Liver (tissue), 9 donors: ENCODE measurements around the gene SWT1. TPM values are rescaled to one million over a fixed set of nuclear protein-coding genes. Genes with fewer than 3 reads are reported as not detected.

Experiments
- DNase-seq: peaks from one replicate; pipeline ENCODE4 v3.0.0-alpha.2; 2017; ENCODE audit warnings: low spot score
- H3K27ac ChIP-seq, 2 donors: one replicate each; pipeline ENCODE4 v1.7.0; 2013; ENCODE audit warnings: inconsistent platforms in 2 of 2, low read length in 2 of 2, control low read depth in 1 of 2, low read depth in 1 of 2, mild to moderate bottlenecking in 1 of 2
- H3K27me3 ChIP-seq, 4 donors: one replicate each; pipeline versions ENCODE4 v1.6.1 to v1.7.0; 2013; ENCODE audit warnings: low read length in 3 of 4, inconsistent platforms in 1 of 4, mild to moderate bottlenecking in 1 of 4, moderate library complexity in 1 of 4; ENCODE audit not compliant: control insufficient read depth in 4 of 4, insufficient read depth in 4 of 4
- H3K36me3 ChIP-seq, 4 donors: one replicate each; pipeline versions ENCODE4 v1.6.1 to v1.7.0; 2013; ENCODE audit warnings: low read length in 3 of 4, mild to moderate bottlenecking in 3 of 4, low read depth in 1 of 4, moderate library complexity in 1 of 4; ENCODE audit not compliant: control insufficient read depth in 4 of 4, insufficient read depth in 3 of 4
- H3K4me1 ChIP-seq, 4 donors: one replicate each; pipeline versions ENCODE4 v1.6.1 to v1.7.0; 2013; ENCODE audit warnings: low read length in 3 of 4, mild to moderate bottlenecking in 3 of 4, moderate library complexity in 1 of 4; ENCODE audit not compliant: control insufficient read depth in 4 of 4, insufficient read depth in 4 of 4
- H3K4me3 ChIP-seq, 3 donors: one replicate each; pipeline versions ENCODE4 v1.6.1 to v1.7.0; 2013; ENCODE audit warnings: low read length in 3 of 3, control low read depth in 1 of 3, low read depth in 1 of 3, mild to moderate bottlenecking in 1 of 3
- H3K9ac ChIP-seq, 2 donors: one replicate each; pipeline ENCODE4 v1.7.0; 2013; ENCODE audit warnings: low read length in 2 of 2, mild to moderate bottlenecking in 2 of 2, moderate library complexity in 2 of 2, control low read depth in 1 of 2, low read depth in 1 of 2
- H3K9me3 ChIP-seq, 4 donors: one replicate each; pipeline versions ENCODE4 v1.6.1 to v1.7.0; 2013; ENCODE audit warnings: low read length in 3 of 4; ENCODE audit not compliant: control insufficient read depth in 4 of 4
- ATF3 ChIP-seq: IDR thresholded peaks from 2 replicates; pipeline ENCODE4 v1.6.1; 2016; ENCODE audit warnings: antibody characterized with exemption
- EGR1 ChIP-seq, 2 donors: IDR thresholded peaks; 2 replicates each; pipeline ENCODE4 v1.6.1; 2016 to 2018; ENCODE audit warnings: antibody characterized with exemption in 2 of 2, low read depth in 2 of 2
- FOXA1 ChIP-seq: IDR thresholded peaks from 2 replicates; pipeline ENCODE4 v1.6.1; 2016; ENCODE audit warnings: antibody characterized with exemption
- FOXA2 ChIP-seq: IDR thresholded peaks from 2 replicates; pipeline ENCODE4 v1.6.1; 2016; ENCODE audit warnings: antibody characterized with exemption
- GABPA ChIP-seq, 2 donors: IDR thresholded peaks in 1 of 2; conservative IDR thresholded peaks in 1 of 2; 2 replicates each; pipeline ENCODE4 v1.6.1; 2016; ENCODE audit warnings: antibody characterized with exemption in 2 of 2, mild to moderate bottlenecking in 1 of 2, moderate library complexity in 1 of 2
- HNF4A ChIP-seq, 2 donors: conservative IDR thresholded peaks; 2 replicates each; pipeline ENCODE4 v1.6.1; 2016; ENCODE audit warnings: antibody characterized with exemption in 2 of 2, mild to moderate bottlenecking in 2 of 2
- JUND ChIP-seq, 2 donors: IDR thresholded peaks; 2 replicates each; pipeline ENCODE4 v1.6.1; 2016; ENCODE audit warnings: antibody characterized with exemption in 2 of 2
- MAX ChIP-seq: IDR thresholded peaks from 2 replicates; pipeline ENCODE4 v1.6.1; 2016; ENCODE audit warnings: antibody characterized with exemption
- NR2F2 ChIP-seq: IDR thresholded peaks from 2 replicates; pipeline ENCODE4 v1.6.1; 2016; ENCODE audit warnings: antibody characterized with exemption
- RAD21 ChIP-seq, 2 donors: IDR thresholded peaks; 2 replicates each; pipeline ENCODE4 v1.6.1; 2016; ENCODE audit warnings: antibody characterized with exemption in 2 of 2, mild to moderate bottlenecking in 2 of 2
- REST ChIP-seq: IDR thresholded peaks from 2 replicates; pipeline ENCODE4 v1.6.1; 2016; ENCODE audit warnings: antibody characterized with exemption, mild to moderate bottlenecking
- RXRA ChIP-seq, 2 donors: IDR thresholded peaks; 2 replicates each; pipeline ENCODE4 v1.6.1; 2017 to 2018; ENCODE audit warnings: antibody characterized with exemption in 2 of 2, mild to moderate bottlenecking in 1 of 2
- SP1 ChIP-seq: IDR thresholded peaks from 2 replicates; pipeline ENCODE4 v1.6.1; 2018; ENCODE audit warnings: antibody characterized with exemption, mild to moderate bottlenecking
- TAF1 ChIP-seq: conservative IDR thresholded peaks from 2 replicates; pipeline ENCODE4 v1.6.1; 2016; ENCODE audit warnings: antibody characterized with exemption, mild to moderate bottlenecking
- YY1 ChIP-seq: IDR thresholded peaks from 2 replicates; pipeline ENCODE4 v1.6.1; 2016; ENCODE audit warnings: antibody characterized with exemption, mild to moderate bottlenecking
- WGBS: extraction: QIAGEN DNeasy Blood & Tissue Kit; methylation state at CpG from one replicate; pipeline ENCODE4 v1.1.7; 2013; 5-methylcytosine and 5-hydroxymethylcytosine counted together
- polyA plus RNA-seq, 2 donors: library from polyadenylated mRNA; stranded (reverse) in 1 of 2; unstranded in 1 of 2; fragments of 200-250 nt in 1 of 2; fragments of >200 nt in 1 of 2; fragmentation: Nextera tagmentation in 1 of 2; extraction: Ambion mirVana in 1 of 2; gene quantifications; one replicate each; pipeline versions ENCODE4 v1.2.1 to v1.2.3, GENCODE V29; 2013 to 2015
- total RNA-seq, 2 donors: library from RNA; depleted of rRNA; stranded (reverse); fragments of >200 nt; gene quantifications; one replicate each; pipeline ENCODE4 v1.2.3, GENCODE V29; 2014
- TF ChIP-seq, protein P1 (sequence below): IDR thresholded peaks from 2 replicates; pipeline ENCODE4 v1.6.1; 2016; ENCODE audit warnings: antibody characterized with exemption
- TF ChIP-seq, protein P2 (sequence below): fragments of 150-350 bp; IDR thresholded peaks from 2 replicates; pipeline ENCODE4 v1.5.1; 2017; ENCODE audit warnings: improper control_type of control experiment, low read depth, low read length; ENCODE audit not compliant: missing input control
- donor health status: healthy.
- donor health status: healthy.
- donor health status: healthy.
- donor health status: healthy.
- donor health status: healthy.

Gene SWT1
- total and polyA plus RNA-seq, 4 donors = 0.99 to 7.8 (median 2.9) TPM

GRCh38 chr1:185258676-185259075 lies 101.7 kb downstream of the SWT1 start:
- no peak overlapping the region for H3K4me3 ChIP-seq
- H3K36me3 ChIP-seq = no peaks in the 10 kb centered on the region
- no peaks in the 10 kb centered on the region for H3K9me3 ChIP-seq
- 96% methylated on average over 1 of the region's 1 CpG for WGBS
- no peak for TF ChIP-seq YY1
- no peak for TF ChIP-seq HNF4A (conservative IDR thresholded peaks at IDR 0.05)
- TF ChIP-seq ATF3 = no peak
- TF ChIP-seq GABPA (IDR thresholded peaks at IDR 0.05 in 1 of 2, conservative IDR thresholded peaks at IDR 0.05 in 1 of 2) = no peak
- TF ChIP-seq REST = no peak
- no peak for TF ChIP-seq NR2F2
- no peak for TF ChIP-seq MAX
- TF ChIP-seq FOXA2 = no peak
- no peak for TF ChIP-seq SP1
- TF ChIP-seq, protein P1, sequence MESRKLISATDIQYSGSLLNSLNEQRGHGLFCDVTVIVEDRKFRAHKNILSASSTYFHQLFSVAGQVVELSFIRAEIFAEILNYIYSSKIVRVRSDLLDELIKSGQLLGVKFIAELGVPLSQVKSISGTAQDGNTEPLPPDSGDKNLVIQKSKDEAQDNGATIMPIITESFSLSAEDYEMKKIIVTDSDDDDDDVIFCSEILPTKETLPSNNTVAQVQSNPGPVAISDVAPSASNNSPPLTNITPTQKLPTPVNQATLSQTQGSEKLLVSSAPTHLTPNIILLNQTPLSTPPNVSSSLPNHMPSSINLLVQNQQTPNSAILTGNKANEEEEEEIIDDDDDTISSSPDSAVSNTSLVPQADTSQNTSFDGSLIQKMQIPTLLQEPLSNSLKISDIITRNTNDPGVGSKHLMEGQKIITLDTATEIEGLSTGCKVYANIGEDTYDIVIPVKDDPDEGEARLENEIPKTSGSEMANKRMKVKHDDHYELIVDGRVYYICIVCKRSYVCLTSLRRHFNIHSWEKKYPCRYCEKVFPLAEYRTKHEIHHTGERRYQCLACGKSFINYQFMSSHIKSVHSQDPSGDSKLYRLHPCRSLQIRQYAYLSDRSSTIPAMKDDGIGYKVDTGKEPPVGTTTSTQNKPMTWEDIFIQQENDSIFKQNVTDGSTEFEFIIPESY = no peak
- TF ChIP-seq TAF1 = no peak
- TF ChIP-seq EGR1 (IDR thresholded peaks at IDR 0.05; ENCODE audit: low read depth in 2 of 2) = no peak
- no peak for TF ChIP-seq JUND (IDR thresholded peaks at IDR 0.05)
- TF ChIP-seq RXRA (IDR thresholded peaks at IDR 0.05) = no peak
- no peak for DNase-seq
- no peak overlapping the region for H3K9ac ChIP-seq
- no peaks in the 10 kb centered on the region for H3K4me1 ChIP-seq
- no peak overlapping the region for H3K27ac ChIP-seq
- H3K27me3 ChIP-seq = no peaks in the 10 kb centered on the region

DNA sequence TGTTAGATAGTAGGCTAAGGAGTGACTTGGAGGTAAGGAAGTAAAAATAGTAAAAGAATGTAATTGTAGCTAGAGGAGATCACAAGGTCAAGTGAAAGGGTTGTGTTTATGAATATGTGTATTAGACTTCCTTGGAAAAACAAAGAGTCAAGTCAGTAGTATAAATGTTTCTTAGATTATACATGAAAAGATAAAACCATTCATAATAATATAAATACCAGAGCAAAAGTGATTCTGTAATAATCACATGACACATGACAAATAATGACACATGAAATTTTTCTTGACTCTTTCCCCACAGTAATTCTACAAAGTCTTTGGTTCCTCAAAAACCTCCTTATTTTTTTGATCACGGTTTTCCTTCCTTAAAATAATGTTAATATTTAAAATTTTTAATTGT lies 103.6 kb downstream of the SWT1 start:
- no peak overlapping the region for H3K4me3 ChIP-seq
- no peaks in the 10 kb centered on the region for H3K4me1 ChIP-seq
- H3K9ac ChIP-seq = no peak overlapping the region
- H3K27ac ChIP-seq = no peak overlapping the region
- 83% methylated on average over 1 of the region's 1 CpG for WGBS
- no peak for DNase-seq
- no peaks in the 10 kb centered on the region for H3K9me3 ChIP-seq
- H3K27me3 ChIP-seq = no peaks in the 10 kb centered on the region
- no peaks in the 10 kb centered on the region for H3K36me3 ChIP-seq
- TF ChIP-seq FOXA1 = no peak
- no peak for TF ChIP-seq MAX
- TF ChIP-seq ATF3 = no peak
- no peak for TF ChIP-seq YY1
- no peak for TF ChIP-seq GABPA (IDR thresholded peaks at IDR 0.05 in 1 of 2, conservative IDR thresholded peaks at IDR 0.05 in 1 of 2)
- TF ChIP-seq, protein P2, sequence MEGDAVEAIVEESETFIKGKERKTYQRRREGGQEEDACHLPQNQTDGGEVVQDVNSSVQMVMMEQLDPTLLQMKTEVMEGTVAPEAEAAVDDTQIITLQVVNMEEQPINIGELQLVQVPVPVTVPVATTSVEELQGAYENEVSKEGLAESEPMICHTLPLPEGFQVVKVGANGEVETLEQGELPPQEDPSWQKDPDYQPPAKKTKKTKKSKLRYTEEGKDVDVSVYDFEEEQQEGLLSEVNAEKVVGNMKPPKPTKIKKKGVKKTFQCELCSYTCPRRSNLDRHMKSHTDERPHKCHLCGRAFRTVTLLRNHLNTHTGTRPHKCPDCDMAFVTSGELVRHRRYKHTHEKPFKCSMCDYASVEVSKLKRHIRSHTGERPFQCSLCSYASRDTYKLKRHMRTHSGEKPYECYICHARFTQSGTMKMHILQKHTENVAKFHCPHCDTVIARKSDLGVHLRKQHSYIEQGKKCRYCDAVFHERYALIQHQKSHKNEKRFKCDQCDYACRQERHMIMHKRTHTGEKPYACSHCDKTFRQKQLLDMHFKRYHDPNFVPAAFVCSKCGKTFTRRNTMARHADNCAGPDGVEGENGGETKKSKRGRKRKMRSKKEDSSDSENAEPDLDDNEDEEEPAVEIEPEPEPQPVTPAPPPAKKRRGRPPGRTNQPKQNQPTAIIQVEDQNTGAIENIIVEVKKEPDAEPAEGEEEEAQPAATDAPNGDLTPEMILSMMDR = no peak
- no peak for TF ChIP-seq TAF1
- no peak for TF ChIP-seq EGR1 (IDR thresholded peaks at IDR 0.05; ENCODE audit: low read depth in 2 of 2)
- TF ChIP-seq RAD21 (IDR thresholded peaks at IDR 0.05) = no peak
- no peak for TF ChIP-seq JUND (IDR thresholded peaks at IDR 0.05)
- TF ChIP-seq SP1 = no peak
- no peak for TF ChIP-seq RXRA (IDR thresholded peaks at IDR 0.05)
